CD4-positive, alpha-beta T cell treated with Interleukin-15 for 4 hours (primary cell): ENCODE results near the gene HDAC11.

Experiments
- DNase-seq: peaks from one replicate; pipeline ENCODE4 v3.0.0-alpha.2; 2020; ENCODE audit warnings: low spot score

HDAC11 gene

DNA sequence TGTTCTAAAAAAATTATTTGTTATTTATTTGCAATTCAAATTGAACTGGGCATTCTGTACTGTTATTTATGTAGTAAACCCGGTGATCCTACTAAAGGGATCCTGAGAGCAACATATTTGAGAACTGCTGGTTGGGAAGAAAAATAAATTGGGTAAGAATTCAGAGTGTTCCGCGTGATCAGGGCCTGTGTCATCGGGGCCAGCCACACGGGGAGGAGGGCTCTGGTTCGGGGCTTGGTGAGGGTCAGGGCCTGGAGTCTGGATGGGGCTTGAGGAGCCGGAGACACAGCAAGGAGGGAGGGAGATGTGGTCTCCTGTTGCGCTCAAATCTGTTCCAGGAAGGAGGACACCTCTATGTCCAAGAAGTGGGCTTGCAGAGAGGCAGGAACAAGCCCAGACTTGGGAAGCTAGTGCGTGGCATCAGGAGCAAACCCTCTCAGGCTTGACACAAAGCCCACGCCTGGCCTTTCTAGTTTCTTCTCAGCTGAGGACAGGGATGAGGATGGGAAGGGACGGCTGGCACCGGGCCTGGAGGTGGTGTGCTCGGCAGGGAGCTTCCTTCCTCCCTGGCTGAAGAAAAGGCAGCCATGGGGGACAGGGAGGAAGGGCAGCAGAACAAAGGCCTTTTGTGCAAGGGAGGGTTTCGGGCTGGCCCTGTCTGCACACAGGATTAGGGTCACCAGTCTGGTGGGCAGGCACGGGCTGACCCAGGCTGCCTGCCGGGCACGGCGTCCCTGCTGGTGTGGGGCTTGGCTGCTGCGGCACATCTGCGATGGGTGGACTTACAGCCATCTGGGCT is 45.9 kb downstream of the HDAC11 start:
- DNase-seq = no peak

DNA sequence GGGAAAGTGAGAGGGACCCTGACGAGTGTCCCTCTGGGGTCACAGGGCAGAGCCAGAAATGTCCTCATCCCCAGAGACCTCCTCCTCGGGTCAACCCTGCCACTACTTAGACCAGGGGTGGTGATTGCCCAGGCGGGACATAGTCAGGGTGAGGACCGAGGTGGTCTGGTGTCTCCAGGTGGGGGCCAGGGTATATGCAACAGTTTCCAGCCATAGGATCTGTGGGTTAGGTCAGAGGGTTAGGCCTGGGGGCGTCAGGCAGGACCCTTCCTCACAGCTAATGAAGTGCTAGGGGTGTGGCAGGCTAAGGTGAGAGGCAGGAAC is 46.5 kb downstream of the HDAC11 start:
- no peak for DNase-seq

DNA sequence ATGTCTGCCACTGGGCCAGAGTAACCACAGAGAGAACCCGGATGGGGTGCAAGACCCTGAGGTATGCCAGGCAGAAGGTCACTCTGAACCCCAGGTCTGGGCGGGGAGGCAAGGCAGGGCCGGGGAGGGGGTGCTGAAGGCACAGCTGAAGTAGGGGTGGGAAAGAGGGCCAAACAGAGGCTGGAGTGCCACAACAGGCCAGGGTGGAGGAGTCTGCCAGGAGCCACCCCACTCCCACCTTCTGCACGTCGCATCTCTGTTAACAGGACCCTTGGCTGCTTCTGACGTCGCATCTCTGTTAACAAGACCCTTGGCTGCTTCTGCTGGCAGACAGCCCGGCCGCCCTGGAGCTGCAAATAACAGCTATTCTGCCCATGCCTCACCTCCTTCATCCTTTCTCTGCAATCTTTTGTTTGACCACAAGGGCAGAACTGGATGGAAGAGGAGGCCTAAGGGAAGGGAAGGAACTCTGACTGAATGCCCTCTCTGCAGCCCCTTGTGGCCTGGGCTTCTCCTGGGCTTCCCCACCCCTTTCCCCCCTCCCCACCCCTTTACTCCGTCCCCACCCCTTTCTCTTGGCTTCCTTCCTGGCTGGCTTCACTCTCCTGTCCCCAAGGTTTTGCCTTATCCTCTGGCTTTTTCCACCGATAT is 48.2 kb downstream of the HDAC11 start:
- DNase-seq = no peak

DNA sequence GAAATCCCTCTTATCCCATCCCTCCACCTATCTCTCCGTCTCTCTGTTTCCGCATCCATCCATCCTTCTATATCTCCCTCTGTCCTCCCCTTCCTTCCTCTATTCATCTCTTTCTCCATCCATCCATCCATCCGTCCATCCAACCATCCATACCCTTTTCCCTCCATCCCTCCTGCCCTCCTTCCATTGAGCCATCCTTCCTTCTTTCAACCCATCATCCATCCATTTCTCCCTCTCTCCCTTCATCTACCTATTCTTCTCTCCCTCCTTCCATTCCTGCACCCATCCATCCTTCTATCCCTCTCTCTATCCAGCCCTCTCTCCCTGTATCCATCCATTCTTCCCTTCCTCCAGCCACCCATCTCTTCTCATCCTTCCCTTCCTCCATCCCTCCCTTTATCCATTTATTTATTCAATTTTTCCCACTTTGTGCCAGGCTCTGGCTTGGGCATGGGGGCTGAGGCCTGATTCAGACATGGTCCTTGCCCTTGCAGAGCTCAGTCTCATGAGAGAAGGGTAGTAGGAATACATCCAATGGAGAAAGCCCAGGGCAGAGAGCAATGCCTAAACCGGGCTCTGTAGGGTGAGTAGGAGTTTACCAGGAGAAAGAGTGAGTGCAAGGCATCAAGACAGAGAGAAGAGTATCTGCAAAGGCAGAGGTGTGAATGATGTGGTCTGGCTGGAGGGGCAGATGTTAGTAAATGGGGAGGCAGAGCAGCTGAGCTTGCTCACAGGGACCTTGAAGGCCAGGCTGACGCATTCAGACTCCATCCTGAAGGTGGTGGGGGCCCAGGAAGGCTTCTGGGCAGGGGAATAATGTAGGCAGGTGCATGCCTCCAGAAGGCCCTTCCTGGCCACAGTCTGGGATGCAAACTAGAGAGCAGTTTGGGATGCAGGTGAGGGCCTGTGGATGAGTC is 49.3 kb downstream of the HDAC11 start:
- DNase-seq = no peak

DNA sequence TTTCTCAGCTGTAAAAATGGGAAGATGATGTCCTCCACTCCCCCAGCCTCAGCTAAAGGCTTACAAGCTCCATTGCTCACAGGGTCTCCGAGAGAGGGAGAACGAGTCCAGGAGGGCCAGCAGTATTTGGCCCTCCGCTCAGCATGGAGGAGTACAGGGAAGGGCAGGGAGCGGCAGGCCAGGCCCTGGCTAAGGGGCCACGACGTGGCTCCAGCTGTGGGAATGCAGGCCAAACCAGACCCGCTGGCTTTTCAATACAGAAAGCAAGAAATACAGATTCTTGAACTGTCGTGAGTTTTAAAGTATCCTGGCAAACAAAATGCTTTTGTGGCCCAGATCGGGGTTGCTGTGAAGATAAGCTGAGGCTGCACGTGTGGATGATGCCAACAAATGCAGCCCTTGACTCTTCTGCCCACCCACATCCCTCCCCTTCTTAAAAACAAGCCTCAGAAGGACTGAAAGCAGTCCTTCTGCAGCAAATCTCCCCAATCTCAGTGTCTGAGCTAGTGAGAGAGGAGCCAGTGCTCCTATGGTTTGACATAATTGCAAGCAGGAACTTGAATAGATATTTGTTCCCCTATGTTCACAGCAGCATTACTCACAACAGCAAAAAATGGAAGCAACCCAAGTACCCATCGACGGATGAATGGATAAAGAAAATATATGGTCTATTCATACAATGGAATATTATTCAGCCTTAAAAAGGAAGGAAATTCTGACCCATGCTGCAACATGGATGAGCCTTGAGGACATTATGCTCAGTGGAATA is 50.3 kb downstream of the HDAC11 start:
- DNase-seq = no peak

DNA sequence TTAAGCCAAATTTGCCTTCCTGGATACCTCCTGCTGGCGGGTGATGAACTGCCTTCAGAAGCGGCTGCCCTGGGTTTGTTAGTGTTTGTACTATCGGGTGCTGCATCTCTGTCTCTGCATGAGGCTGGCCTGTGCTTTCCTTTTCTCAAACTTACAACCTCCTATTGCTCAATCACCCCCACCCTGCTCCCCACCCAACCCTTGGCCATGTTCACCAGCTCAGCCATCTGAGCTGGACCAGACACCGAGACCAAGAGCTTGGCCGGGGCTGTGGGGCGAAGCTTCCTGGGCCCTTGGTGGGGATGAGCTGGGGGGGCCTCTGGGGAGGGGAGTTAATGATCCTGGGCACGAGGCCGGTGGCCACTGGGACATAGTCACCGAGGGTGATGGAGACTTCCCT is 52.0 kb downstream of the HDAC11 start:
- no peak for DNase-seq

DNA sequence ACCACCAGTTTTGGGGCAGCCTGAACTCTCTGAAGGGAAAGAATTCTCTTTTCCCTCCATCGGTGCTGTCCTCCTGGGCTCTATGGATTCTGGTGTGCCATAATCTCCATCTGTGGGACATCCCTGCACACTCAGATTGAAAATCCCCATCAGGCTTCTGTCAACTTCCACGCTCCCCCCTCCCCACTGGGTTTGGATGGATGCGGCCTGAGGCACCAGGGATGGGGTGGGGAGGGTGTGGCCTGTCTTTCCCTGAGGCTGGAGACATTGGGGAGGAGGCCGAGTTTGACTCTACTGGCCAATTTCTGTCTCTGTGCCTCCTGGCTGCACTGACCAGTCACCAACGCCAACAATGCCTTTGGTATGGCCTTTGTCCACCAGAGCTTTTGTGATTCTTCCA is 52.5 kb downstream of the HDAC11 start:
- DNase-seq = no peak

DNA sequence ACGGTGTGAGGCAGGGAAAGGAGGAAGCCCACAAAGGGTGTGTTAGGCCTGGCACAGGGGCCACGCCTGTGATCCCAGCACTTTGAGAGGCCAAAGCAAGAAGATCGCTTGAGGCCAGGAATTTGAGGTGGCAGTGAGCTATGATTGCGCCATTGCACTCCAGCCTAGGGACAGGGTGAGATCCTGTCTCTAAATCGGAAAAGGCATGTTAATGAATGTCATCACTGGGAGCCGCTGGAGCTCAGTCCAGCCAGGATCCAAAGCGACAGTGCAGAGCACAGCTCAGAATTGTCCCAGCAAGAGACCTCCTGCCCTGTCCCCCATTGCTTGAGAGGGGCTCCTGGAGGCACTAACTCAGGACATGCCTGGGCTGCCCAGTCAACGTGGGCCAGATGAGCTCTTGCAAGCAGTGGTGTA is 53.8 kb downstream of the HDAC11 start:
- DNase-seq = no peak

DNA sequence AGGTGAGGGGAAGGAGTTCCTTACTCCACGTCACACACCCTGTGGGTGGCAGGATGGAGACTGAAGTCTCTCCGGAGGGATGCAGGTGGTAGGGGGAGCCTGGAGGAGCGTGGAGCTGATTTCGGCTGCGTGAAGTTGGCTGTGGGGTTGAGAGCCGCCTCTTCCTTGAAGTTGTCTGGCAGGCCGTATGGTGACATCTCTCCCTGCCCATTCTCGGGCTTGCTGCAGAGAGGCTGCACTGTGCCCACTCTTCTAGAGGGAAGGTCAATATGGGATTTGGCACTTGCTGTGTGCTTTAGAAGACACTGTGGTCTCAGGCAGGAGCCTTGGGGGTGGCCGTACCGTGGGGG is 55.4 kb downstream of the HDAC11 start:
- DNase-seq = no peak

DNA sequence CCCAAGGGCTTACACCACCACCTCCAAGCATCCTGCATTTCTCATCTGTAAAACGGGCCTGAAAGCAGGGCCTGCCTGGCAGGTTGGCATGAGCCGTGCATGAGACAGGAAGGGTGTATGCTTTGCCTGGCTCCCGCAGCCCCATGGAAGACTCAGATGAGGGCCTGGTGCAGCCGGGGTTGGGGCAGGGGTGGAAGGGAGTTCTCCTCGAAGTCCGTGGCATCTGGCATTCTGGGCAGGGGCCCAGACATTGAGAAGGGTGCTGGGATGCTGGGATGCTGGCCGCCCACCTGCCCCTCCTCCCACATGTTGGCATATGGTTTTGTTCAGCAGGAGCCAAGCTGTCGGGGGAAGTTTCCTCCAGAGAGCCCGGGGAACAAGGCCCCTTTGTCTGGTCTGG is 55.8 kb downstream of the HDAC11 start:
- DNase-seq = no peak

DNA sequence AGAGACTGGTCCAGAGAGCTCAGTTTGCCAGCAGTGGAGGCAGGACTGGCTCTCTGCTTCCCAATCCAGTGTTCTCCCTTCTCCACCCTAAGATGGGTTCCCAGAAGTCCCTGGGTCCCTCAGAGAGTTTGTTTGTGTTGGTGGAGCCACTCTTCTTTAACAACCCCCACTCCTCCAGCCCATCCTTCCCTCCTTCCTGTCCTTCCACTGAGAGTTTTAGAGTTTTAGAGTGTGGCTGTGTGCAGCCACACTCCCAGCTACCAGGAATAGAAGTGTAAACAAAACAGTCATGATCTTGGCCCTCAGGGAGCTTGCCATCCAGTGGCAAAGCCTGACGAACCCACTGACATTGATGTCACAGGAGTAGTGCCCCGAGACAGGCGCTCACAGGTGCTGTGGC is 56.3 kb downstream of the HDAC11 start:
- no peak for DNase-seq

DNA sequence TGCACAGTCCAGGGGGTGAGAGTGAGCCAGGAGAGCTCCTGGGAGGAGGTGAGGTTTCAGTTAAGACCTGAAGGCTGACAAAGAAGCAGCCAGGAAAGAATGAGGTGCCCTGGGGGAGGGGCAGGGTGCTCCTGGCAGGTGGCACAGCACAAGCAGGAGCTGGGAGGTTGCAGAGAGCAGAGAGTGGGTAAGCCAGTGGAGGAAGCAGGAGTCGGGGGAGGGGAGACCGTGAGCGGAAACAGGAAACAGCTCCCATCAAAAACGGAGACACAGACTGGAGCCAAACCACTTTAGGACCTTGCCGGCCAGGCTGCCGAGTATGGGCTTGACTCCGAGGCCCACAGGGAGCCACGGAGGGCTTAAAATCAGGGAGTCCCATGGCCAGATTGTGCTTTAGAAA is 56.7 kb downstream of the HDAC11 start:
- no peak for DNase-seq

DNA sequence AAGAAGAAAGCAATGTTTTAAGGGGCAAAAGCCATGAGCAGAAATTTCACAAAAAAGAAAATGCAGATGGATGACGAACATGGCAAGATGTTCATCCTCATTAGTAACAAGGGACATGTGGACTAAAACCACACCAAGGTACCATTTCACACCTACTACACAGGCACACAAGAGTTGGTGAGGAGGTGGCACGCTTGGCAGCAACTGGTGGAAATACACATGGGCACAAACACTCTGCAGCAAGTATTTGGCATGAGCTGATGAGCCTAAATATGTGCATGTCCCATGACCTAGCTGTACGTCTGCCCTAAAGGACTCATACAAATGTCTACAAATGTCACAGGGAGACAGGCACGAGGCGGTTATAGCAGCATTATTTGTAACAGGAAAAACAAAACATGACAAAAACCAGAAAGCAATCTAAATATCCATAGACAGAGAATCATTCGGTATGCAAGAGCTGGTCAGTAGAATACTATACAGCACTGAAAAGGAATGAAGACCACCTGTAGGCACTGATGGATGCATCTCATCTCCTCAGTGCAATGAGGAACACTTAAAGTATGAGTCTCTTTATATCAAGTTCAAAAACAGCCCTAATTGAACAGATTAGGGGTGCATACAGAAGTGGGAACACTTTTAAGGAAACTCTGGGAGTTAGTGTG is 57.3 kb downstream of the HDAC11 start:
- no peak for DNase-seq

DNA sequence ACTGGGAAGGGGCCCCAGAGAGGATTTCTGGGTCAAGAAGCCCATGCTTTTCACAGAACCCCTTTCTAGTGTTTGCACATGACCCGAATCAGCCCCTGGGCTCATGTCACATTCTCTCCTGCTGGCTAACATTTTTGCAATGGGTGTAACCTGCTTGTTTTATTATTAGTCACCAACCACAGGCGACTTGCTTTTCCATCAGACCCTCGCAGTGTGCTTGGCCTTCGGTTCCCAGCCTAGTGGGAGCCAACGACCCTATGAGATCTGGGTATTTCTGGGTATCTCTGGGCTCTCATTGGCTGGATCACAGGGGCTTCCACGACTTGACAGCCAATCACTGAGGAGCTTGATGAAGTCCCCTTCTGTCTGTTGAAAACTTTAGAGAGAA is 57.8 kb downstream of the HDAC11 start:
- DNase-seq = no peak

DNA sequence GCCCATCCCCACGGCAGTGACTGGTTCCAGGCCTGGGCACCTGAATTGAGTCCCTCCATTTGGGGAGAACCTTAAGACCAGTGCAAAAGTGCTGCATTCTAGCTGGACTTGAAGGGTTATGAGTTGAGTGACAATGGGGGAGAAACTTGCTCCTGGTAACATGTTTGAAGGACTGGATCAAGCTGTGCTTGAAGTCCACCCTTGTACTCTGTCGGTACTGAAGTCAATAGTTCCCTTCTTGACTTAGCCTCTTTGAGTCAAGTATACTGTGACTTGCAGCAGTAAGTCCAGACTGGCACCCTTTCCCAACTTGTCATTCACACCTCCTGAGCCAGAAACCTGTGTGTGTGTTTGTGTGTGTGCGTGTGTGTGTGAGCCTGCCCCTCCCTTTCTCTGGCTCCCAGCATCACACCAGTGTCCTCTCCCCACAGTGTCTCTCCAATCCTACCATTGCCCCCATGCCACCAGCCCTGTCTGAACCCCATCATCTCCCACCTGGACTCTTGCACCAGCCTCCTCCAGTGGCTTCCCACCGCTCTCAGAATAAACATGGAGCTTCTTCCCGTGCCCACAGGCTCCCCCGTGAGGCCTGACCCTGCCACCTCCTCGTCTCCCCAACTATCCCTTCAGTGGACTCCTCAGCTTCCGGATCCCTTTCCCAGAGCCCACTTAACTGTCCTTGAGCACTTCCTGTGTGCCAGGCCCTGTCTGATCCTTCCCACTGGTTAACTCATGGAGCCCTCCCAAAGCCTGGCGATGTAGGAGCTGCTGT is 58.6 kb downstream of the HDAC11 start:
- no peak for DNase-seq

DNA sequence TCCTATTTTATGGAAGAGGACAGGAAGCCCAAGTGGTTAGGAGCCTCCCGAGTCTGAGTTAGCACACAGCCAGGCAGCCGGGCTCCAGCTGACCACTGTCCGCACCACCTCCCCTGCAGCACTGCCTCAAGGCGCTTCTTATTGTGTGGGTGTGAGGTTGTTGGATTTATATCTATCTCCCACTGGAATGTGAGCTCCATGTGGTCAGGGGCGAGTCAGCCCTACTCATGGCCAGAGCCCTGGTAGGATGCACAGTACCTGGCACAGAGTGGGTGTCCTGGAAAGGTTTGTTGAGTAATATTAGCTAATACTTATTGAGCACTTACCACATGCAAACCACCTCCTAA is 59.2 kb downstream of the HDAC11 start:
- no peak for DNase-seq

DNA sequence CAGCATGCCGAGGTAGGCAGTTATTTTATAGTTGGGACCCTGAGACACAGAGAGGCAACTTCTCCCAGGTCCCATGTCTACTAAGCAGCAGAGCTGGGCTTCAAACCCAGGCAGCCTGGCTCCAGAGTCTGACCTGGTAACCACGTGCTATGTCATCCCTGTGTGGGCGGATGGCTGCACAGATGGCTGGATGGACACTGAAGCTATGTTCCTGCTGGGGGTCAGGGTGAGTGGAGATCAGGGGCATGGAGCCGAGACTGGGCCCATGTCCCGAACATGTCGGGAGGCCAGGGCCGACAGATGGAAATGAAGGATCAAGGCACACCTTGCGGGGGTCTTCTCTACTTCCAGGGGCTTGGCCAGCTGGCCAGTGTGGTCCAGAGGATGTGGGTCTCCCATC is 59.6 kb downstream of the HDAC11 start:
- no peak for DNase-seq

DNA sequence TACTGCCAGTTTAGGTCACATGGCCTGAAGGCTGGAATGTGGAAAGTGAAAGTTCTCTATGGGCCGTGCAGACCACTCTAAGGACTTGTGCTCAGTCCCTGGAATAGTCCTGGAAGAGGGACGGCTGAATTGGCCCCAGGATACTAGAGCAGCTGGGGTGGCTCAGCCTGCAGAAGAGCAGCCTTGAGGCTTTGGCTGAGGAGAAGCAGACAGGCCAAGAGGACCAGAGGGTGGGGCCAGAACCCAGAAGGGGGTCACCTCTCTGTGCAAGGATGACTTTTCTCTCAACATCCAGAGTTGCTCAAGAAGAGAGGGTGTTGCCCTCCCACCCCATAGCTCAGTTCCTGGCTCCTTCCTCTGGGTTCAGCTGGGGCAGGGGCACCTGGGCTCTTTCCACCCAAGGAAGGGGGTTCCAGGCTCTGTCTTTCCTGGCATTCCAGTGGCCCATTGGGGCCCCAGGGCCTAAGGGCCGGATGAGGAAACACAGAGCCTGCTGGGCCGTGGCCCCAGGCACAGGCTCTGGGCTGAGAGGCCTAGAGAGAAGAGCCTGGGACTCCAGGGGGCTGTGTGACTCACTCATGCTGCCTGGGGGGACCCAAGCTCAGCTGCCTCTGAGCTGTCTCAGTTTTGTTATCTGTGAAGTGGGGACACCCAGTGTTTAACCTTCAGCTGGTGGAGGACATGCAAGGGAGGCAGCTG is 60.3 kb downstream of the HDAC11 start:
- DNase-seq = no peak

DNA sequence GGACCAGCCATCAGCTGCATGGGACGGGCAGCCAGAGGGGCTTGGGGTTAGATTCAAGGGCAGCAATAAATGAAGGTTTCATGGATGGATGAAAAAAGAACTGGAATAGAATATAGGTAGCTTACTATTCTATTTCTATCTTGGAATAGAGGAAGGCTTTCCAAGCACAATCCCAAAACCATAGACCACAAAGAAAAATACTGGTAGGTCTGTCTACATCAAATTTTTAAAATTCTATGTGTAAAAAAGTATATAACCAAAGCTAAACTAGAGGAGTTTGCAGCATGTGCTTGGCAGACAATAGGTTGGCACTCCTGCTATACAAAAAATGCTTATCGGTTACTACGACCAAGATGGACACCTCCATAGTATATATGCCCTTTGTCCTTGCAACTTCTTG is 61.6 kb downstream of the HDAC11 start:
- DNase-seq = no peak

DNA sequence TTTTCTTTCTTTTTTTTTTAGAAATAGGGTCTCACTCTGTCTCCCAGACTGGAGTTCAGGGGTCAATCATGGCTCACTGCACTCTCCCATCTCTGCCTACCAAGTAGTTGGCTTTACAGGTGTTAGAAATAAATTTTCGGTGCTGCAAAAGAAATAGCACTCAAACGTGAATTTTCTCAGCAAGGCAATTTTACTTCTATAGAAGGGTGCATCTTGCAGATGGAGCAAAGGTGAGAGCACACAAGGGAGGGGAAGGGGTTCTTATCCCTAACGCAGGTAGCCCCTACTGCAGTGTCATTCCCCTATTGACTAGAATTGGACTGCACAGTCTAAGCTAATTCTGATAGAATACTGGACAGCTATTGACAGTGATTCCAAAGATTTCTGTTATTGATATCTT is 62.0 kb downstream of the HDAC11 start:
- DNase-seq = no peak

DNA sequence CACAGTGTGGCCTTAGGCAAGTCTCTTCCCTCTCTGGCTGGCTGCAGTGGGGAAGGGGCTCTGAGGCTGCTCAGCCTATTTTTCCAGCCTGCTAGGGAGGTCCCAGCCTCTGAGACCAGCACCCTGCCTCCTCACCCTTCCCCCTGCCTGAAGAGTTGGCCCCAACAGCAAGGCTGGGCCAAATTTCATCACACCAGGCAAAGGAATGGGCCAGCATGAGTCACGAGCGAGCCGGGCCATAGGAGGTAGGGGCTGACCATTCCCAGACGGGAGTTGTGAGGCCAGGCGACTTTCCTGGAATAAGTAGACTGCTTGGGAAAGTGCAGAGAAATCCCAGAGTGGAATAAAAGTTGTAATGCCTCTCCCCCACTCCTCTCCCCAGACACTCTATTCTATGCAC is 63.1 kb downstream of the HDAC11 start:
- no peak for DNase-seq
